Glomerular visceral epithelial cell (primary cell): Measurements from ENCODE around the gene CPNE8.

Source experiments
- DNase-seq: peaks from one replicate; pipeline ENCODE4 v3.0.0-alpha.2; 2016; ENCODE audit errors: extremely low spot score

Gene CPNE8

DNA sequence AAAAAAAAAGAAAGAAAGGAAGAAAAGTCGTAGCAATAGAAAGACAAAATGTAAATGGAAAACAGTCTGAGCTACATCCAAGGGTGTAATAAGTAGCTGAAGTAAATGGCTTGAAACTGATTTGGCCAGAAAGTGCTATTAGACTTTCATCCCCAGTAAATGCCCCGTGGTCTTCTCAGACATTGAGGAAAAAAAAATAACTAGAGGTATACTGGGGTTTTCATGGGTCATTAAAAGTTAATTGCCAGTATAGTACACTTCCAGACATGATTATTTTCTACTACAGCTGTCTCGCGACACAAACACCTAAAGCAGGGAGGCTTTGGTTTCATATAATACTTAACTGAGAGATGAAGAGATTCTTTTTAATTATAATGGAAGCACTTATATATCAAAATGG is 271.9 kb downstream of the CPNE8 start:
- no peak for DNase-seq

GRCh38 chr12:38629064-38629463 is 276.3 kb downstream of the CPNE8 start:
- no peak for DNase-seq

- no peak for DNase-seq
These were observed 277.1 kb downstream of the CPNE8 start for GRCh38 chr12:38628288-38628687.

DNA sequence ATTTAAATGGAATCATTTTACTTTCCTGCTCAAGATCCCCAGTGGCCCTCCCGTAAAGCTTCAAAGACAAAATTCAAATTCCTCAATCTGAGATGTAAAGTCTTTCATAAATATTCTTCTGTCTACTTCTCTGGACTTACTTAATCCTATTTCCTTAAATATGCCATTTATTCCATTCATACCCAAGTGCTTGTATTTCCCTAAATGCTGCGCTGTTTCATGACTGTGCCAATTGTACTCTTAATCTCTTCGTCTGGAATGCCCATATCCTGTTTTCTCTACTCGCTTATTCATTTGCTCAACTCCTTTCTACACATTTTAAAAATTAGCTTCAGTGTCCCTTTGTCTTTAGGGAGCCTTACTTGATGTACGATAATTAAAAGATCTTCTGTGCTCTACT is 280.1 kb downstream of the CPNE8 start:
- DNase-seq, result no peak

DNA sequence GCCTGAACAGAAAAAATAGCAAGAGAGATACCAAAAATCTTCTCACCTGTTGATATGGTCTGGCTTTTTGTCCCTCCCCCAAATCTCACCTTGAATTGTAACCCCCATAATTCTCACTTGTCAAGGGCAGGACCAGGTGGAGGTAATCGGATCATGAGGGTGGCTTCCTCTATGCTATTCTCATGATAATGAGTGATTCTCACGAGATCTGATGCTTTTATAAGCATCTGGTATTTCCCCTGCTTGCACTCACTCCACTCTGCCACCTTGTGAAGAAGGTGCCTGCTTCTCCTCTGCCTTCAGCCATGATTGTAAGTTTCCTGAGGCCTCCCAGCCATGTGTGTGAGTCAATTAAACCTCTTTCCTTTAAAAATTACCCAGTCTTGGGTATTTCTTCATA is 291.2 kb downstream of the CPNE8 start:
- no peak for DNase-seq

DNA sequence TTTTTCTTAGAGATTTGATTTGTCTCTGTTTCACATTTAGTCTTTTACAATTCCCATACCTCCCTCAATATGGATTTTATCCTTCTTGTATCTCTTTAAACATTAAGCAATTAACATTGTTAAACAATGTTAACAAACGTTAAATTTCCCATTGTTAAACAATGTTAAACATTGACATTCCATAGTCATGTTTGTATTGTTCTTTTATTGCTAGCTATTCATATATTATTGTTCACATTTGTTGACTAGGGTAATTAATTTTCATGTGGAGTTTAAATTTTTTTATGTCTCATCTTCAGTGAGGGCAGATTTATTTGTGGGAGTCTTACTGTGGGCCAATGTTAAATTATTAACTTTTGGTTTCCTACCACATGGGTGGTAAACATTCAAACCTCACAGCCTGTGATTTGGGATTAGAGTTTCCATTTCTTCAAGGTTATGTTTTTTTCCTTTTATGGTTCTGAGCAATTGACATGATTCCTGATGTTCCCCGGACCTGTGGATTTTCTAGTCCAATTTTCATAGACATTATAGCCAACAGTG is 294.5 kb downstream of the CPNE8 start:
- DNase-seq, result no peak

DNA sequence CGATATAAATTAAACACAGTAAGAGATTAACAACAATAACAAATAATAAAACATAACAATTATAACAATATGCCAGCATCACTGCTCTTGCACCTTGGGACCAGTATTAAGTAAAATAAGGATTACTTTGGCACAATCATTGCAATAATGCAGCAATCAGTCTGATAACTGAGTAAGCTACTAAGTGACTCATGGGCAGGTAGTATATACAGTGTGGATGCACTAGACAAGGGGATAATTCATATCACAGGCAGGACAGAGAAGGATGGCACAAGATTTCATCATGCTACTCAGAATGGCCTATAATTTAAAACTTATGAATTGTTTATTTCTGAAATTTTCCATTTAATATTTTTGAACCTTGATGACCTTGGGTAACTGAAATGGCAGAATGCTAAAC is 298.1 kb downstream of the CPNE8 start:
- no peak for DNase-seq
